ENCODE data around the gene PPP2R2C. TPM values are rescaled to one million over a fixed set of nuclear protein-coding genes. Genes with fewer than 3 reads are reported as not detected.

PPP2R2C gene
- total and polyA plus RNA-seq, 2 experiments from 2014 or later = 1.3 to 9.2 TPM

GRCh38 chr4:6275898-6276806, 196.3 kb downstream of the PPP2R2C start (continued):
- no peak for TF ChIP-seq REST (IDR thresholded peaks at IDR 0.05; ENCODE audit: unreplicated experiment)
- no peak for TF ChIP-seq JUNB (IDR thresholded peaks at IDR 0.05; ENCODE audit: unreplicated experiment)
- no peak for TF ChIP-seq CTCF (conservative IDR thresholded peaks at IDR 0.05; ENCODE audit: low read depth in 2 of 2)
- no peak for TF ChIP-seq POLR2AphosphoS5 (IDR thresholded peaks at IDR 0.05; ENCODE audit: low read depth)
- no peak for TF ChIP-seq STAT1 (IDR thresholded peaks at IDR 0.05; ENCODE audit: unreplicated experiment)

- Histone ChIP-seq H3K4me3 (no peak overlapping the region), H3K4me2 (no peak overlapping the region), H2AFZ (no peak overlapping the region), H3K4me1 (ENCODE audit: insufficient read depth) (peaks cover 18% of the 10 kb centered on the region; the same call in 1 of the 2 replicates), H3K27me3 (ENCODE audit: insufficient read depth) (no peaks in the 10 kb centered on the region), H3F3A (replicated peaks; ENCODE audit: low read depth) (no peaks in the 10 kb centered on the region), H3K79me2 (replicated peaks; ENCODE audit: insufficient read depth) (peaks cover 32% of the 10 kb centered on the region), H3K27ac (ENCODE audit: low read depth) (no peak overlapping the region), H3K36me3 (ENCODE audit: insufficient read depth) (no peaks in the 10 kb centered on the region), H4K20me1 (replicated peaks; ENCODE audit: insufficient read depth) (peaks cover 3% of the 10 kb centered on the region; the same call in 1 of the 2 replicates), H3K9me2 (ENCODE audit: insufficient read depth) (no peaks in the 10 kb centered on the region)
- no peak for DNase-seq (ENCODE audit: low spot score)
- Mint-ChIP-seq H3K4me1 (peaks cover 32% of the 10 kb centered on the region), H3K36me3 (ENCODE audit: low read depth) (no peaks in the 10 kb centered on the region), H3K27ac (no peak overlapping the region; the same call in 1 of the 2 replicates), H3K4me3 (no peak overlapping the region), H3K27me3 (ENCODE audit: insufficient read depth, low read depth, poor library complexity) (peaks cover 9% of the 10 kb centered on the region), H3K9me3 (no peaks in the 10 kb centered on the region; the same call in 1 of the 3 replicates)
- no peak for ATAC-seq
- no peak for TF ChIP-seq ETS1 (IDR thresholded peaks at IDR 0.05)
- TF ChIP-seq STAT1 (IDR thresholded peaks at IDR 0.05; ENCODE audit: unreplicated experiment) = no peak
- TF ChIP-seq POLR2AphosphoS5 (IDR thresholded peaks at IDR 0.05; ENCODE audit: low read depth) = no peak
- TF ChIP-seq ZNF462 (CRISPR knock-in tag; IDR thresholded peaks at IDR 0.05) = no peak
- TF ChIP-seq CTCF (conservative IDR thresholded peaks at IDR 0.05; ENCODE audit: low read depth in 2 of 2) = no peak
These were observed 197.1 kb downstream of the PPP2R2C start for GRCh38 chr4:6275351-6275750.

Measured in GM23338 (cell line).